HG02610 (cell line): ENCODE results near the gene TBC1D2B.

Source experiments
- ATAC-seq: cut with Tn5 transposase; IDR thresholded peaks from one replicate; pipeline ENCODE4 v1.9.1; 2021; ENCODE audit warnings: mild to moderate bottlenecking, moderate library complexity; ENCODE audit not compliant: unreplicated experiment

The TBC1D2B gene

DNA sequence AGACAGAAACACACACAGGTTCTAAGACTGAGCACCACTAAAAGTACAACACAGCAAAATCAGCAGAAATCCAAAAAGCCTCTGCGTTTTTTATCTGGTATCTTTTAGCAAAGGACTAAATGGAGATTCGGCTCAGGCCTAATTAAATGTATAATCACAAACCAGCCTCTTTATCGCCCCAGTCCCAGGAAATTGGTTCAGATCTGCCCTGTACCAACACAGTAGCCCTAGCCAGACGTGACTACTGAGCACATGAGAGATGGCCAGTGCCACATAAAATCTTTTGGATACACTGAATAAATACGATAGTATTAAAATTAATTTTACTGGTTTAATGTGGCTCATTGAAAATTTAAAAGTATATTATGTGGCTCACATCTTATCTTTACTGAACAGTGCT is 19.7 kb downstream of the TBC1D2B start:
- no peak for ATAC-seq

DNA sequence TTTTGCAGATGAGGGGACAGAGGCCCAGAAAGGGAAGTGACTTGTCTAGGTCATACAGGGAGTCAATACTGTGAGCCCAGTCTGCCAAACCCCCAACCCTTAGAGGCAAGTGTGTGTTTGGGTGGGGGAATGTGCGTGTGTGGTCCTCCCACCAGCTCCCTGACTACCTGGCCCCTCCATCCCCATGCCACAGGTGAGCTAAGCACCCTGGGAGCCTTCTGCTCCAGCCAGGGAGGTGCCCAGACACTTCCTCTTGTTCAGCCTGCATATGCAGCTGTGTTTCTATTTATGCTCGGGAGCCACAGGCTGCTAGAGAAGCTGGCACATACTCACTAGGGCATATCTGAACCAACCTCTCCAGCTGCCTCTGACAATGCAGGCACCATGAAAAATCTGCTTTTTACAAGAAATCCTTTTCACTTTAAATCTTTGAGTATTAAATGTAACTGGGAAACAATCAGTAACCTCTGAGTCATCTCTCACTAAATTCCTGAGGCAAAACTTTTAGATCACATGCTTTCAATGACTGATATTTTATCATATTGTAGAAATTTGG is 20.7 kb downstream of the TBC1D2B start:
- ATAC-seq, result no peak

DNA sequence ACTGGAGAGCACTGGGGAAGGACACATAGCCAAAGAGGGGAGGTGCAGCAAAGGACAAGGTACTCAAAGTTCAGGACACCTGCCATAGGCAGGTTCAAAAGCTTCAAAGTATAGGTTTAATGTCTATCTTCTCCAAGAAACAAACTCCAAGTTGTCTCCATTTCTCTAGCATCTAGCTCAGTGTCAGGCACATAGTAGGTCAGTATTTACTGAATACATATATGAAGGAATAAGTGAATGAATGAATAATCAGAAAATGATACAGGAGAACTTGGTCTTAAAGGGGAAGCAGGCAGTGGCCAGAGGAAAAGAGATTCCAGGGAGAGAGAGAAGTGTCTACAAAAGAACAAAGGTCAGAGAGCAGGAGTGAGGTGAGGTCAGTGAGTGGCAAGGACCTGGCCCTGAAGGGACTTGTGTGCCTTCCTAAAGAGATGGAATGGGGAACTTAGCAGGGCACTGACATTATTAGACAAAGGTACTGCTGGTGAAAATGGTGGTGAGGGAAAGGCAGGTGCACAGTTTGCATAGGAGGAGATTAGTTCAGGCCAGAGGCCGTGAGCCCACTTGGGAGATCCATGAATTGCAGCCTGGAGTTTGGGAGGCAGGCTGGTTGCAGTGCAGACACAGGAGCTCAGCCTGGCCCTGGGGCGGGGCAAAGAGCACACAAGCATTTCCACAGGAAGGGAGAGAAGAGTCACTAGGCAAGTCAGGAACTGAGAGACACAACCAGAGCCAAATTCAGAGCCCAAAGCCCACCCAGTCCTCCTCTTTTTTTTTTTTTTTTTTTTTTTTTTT is 21.4 kb downstream of the TBC1D2B start:
- ATAC-seq, result no peak

DNA sequence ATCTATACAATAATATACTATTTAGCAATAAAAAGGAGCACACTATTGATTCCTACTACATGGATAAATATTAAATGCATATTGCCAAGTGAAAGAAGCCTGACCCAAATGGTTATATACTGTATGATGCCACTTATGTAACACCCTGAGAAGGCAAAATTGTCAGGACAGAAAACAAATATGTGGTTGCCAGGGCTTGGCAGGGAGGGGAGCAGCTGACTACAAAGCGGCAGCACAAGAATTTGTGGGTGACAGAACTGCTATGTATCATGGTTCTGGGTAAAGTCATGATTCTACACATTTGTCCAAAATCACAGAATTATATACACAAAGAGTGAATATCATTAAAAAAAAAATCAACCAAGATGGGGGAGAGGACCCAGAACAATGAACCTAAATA is 22.5 kb downstream of the TBC1D2B start:
- ATAC-seq, result no peak

DNA sequence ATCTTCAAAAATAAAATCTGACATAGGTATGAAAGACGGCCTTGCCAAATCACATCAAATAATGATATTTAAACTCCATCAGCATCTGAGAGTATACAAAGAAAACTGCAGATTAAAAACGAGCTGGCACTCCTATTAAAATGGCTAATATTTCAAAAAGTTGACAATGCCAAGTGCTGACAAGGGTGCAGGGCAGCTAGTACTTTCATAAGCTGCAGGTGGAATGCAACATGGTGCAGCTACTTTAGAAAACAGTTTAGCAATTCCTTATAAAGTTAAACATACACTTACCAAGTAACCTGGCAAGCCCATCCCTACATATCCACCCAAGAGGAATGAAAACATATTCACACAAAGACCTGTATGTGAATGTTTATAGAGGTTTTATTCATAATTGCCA is 23.0 kb downstream of the TBC1D2B start:
- no peak for ATAC-seq

DNA sequence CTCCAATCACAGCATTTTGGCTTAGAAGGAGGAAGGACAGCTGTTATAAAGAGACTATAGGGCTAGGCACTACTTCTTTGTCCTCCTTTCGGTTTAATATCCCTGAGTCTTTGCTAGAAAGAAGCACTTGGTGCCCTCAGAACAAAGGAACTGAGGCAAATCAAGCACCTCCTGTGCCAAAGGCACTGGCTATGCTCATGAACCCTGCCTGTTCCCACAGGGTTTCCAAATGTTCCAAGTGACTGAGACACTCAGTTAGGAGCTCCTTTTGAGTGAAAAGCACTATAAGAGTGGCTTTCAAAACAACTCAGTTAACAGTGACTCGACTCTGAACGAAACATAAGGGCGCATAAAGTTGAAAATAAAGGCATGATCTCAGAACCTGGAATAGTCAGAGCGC is 25.0 kb downstream of the TBC1D2B start:
- no peak for ATAC-seq

DNA sequence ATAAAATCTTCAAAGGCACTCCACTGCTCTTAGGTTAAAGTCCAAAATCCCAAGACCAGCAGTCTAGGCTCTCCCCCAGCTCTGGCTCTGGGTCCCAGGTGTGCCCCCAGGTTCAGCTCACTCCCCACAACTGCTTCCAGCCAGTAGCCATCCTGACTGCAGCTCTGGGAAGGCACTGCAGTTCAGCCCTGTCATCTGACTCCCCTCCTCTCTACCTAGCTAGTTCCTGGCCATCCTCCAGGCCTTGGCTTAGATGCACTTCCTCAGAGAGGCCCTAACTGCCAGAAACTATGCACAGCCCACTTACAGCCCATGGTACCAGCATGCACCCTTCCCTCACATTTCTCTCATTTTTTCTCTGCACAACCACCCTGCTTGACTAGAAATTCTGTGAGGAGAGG is 25.5 kb downstream of the TBC1D2B start:
- no peak for ATAC-seq

DNA sequence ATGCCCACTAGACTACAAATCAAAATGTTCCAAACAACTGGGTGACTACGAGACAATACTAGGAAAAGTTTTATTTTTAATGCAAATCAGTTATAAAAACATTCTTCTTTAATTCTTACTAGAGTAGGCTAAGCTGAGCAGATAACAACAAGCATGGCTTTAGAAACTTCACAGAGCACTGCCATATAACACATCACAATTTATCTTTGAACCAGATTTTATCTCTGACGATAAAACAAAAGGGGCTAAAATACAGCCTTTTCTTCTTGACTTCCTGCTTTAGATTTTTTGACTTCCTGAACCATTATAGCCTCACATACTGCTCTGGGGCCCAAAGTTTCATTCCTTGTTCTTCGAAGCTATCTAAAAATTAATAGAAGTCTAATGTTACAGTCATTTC is 25.9 kb downstream of the TBC1D2B start:
- no peak for ATAC-seq

DNA sequence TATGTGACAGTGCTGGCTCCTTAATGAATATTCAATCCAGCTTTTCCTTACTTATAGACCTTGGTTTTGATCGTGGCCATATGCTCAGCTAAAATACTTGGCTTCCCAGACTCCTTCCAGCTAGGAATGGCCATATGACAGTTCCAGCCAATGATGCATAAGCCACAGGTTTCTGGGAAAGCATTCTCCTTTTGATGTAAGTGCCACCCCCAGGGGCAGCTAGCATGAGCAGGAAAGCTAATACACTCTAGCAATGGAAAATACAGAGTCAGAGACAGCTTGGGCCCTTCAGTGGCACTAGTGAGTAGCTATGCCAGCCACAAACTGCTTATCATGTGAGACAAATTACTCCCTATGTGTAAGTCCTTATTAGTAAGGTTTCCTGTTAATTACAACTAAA is 26.7 kb downstream of the TBC1D2B start:
- no peak for ATAC-seq

DNA sequence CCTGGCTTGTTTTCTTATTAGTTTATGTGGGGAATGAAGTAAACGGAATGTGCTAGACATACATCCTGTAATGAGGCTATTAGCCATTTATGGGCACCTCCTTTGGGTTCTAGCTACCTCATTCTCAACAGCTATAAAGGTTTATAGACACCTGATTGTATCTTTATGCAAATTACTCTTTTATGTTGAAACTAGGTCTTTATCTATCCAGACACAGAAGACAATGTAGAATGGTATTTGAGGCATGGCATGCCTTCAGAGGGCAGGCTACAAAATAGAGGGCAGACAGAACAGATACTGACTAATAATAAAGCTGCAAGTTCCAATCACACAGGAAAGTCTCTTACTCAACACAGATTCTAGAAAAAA is 27.1 kb downstream of the TBC1D2B start:
- ATAC-seq, result no peak

DNA sequence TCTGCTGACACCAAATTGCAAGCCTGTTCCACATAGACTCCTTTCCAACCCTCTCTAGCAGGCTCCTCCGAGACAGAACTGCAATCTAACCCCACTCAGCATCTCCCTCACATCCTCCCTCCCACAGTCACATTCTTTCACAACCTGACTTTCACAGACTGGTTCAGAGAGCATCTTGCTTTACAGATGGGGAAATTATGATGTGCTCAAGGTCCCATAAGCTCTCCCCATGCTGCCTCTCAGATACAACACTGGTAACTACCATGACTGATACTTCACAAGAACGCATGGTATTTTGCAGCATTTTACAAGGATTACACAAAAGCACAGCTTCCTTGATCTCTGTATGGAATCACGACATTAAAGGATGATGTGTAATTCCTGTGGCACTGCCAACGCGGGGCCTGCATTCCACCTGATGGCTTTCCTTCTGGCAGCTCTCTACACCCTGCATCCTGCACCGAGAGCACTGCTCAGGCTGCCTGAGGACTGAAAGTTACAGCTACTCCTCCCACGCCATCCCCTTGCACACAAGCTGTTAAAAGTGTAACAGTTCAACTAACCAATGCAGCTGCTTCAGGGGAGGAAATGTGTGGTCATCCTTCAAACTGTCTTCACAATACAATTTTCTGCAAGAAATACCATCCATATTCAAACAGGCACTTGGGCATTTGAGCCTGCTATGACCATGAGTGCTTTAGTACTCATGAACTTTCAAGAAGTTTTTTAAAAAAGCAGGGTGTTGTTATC is 27.6 kb downstream of the TBC1D2B start:
- peak; percentile 69 for ATAC-seq

DNA sequence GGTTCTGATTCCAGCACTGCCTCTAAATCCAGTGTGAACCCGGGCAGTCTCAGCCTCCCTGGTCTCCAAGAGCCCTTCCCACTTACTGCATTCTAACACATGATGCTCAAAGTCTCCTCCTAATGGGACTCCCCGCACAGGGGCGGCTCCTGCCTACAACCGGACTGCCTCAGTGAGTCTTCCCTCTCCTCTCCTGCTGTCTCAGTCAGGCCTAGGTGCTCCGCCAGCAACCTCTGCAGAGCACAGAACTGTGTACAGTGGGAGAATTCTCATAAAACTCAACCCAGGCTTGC is 28.9 kb downstream of the TBC1D2B start:
- no peak for ATAC-seq

DNA sequence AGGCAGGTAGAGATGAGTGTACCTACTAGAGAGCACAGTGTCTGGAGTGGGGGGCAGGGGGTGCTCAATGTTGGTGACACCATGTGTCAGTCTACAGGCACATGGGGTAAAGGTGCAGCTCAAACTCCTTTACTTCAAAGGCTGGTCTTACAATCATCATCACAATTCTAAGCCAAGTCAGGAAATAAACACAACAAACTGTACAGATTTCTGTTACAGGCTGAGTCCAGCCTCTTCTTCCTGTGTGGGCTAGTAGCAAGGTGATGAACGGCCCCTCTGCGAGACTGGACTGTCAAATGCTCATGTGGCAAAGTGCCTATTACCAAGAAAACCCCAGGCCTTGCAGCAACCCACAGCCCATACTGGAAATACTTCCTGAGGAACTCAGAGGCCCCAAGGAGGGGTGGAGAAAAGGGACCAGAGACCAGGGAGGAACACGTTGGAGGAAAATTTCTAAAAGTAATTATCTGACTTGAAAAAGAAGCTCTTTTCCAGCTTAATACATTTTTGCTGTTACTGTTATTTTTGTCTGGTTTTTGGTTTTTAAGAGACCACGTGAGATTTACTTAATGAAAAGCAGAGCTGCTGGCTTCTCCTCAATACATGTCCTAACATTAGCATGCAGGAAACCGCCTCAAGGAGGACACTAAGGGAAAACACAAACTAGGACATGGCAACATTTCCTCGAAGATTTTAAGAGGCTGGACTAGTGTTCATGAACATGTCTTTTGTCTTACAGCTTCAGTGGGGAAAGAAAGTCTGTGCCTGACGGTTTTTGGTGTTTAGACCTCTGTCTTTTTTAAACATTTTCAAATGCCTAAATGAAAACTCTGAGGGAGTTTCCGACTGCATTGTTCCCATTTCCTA is 29.5 kb downstream of the TBC1D2B start:
- no peak for ATAC-seq

DNA sequence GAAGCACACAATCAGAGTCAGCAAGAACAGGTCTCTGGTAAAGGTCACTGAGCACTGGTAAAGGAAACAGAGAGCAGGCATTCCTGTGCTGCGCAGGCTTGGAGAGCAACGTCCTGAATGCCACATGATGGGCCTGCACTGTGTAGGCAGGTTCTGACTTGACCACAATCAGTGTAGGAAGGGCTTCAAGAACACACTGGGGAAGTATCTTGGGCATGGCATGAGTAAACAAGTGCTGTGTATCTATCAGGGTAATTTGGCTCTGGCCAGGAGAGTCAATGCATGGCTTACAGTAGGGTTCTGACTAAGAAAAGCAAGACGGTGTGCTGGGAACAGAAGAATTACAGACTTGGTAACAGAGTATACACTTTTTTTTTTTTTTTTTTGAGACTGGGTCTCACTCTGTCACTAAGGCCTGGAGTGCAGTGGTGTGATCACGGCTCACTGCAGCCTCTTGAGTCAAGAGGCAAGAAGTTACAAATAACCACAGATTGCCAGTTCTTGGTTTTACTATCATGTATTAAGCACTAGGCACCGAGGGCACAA is 30.6 kb downstream of the TBC1D2B start:
- ATAC-seq, result peak; percentile 37

DNA sequence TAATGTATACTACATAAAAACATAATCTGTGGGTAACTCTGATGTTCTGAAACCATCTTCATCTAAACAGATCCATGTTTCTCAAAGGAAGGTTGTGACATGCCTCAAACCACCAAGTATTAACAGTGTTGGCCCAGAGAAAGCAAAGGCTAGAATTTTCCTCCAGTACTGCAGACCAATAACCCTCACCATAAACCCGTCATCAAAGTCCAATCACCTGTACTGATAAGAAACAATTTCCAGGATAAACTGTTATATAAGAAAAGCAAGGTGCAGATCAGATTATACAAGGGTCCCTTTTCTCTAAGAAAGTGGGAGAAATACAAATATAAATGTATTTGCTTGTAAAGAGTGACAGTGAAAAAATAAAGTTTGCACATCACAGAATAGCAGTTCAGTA is 32.3 kb downstream of the TBC1D2B start:
- no peak for ATAC-seq

DNA sequence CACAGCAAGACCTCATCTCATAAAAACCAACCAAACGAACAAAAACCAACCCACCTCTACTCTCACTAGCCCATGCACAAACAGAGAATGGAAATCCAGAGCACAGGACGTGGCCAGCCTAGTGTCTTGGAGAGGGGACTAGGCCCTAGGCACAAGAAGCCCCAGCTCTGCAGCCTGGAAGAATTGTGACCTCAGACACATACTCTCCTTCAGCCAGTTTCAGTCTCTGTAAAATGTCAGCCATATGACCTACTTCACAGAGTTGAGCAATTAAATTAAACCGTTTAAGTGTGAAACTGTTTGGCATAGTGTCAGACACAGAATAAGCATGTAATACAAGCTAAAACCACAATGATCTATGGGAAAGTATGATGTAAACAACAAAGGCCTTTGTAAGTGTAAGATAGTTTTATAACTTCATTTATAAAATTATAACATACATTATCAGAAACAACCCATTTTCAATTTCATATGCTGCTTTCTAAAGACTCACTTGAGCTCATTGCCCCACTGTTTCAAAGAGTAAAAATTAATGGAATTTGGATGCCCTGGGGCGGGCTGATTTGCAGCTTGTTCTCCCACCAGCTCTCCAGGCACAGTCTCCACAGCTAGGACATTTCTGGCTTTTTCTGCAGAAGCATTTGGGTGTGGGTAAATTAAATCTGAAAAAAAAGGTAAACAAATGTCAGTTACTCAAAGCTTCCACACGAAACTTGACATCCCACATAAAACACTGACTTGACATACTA is 32.9 kb downstream of the TBC1D2B start:
- no peak for ATAC-seq

DNA sequence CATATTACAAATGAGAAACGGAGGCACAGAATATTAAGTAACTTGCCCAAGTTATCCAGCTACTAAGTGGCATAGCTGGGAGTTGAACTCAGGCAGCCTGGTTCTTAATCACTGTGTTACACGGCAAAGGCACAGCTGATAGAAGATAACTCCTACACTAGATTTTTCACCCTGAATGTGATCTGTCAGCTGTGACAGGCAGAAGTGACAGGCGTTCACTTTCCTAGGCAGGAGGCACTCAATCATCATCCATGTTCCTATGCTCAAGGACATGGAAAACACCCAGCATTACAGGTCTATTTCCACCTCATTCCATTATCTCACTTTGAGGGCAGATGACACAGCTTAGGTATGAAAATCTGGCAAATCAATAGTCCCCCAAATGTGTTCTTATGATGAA is 35.6 kb downstream of the TBC1D2B start:
- ATAC-seq, result no peak

DNA sequence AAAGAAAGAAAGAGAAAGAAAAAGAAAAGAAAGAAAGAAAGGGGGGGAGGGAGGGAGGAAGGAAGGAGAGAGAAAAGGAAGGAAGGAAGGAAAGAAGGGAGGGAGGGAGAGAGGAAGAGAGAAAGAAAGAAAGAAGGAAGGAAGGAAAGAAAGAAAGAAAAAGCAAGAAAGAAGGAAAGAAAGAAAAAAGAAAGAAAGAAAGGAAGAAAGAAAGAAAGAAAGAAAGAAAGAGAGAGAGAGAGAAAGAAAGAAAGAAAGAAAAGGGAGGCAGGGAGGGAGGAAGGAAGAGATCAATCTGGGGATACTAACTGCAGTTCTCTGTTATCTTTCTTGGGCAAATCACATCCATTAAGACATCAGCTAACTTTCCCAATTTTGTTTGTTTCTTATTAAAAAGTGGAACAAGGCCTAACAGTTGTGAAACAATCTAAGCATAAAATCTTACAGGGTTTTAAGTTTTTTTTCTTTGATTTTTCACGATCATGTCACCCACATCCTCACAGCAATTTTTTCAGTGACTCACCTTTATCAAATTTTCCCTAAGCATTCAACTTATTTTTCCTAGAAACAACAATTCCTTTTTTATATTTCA is 36.8 kb downstream of the TBC1D2B start:
- no peak for ATAC-seq

DNA sequence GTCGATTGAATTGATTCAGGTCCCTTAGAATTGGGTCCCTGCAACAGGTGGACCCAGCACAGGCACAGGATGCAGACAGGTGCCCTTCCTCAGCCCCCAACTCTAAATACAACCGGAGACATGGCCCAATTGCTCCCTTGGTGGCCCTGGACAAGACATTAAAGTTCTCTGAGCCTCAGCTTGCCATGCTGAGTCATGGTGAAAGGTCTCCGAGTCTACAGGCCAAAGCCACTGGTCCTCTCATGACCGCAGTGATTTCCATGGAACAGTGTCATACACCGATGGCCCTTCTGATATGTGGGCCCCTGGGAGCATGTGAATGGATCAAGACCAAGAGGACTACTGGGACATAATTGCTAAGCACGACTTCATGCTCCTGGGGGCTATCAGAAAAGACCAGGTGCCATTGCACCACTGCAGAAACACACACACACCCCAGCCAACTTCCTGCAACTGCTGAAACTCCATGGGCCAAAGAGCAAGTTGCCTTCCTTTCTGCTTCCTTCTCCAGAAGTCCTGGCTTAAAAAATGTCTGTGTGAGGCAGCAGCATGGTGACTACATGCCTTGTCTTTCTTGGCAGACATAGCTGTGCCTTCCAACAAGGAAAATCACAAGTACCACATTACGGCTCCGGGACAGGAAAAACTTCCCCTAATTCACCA is 38.8 kb downstream of the TBC1D2B start:
- ATAC-seq, result no peak
